HAP-1 (cell line): ENCODE measurements around the gene CMSS1.

Experiments
- DNase-seq, 2 experiments: peaks; one replicate each; pipeline ENCODE4 v3.0.0-alpha.2; 2016 to 2020; ENCODE audit warnings: low spot score in 2 of 2
- H3K27me3 ChIP-seq: fragments of 250-450 bp; sonication (Bioruptor Pico); 2 replicates; pipeline ENCODE4 v1.5.1; 2020; ENCODE audit warnings: low read depth, mild to moderate bottlenecking, moderate library complexity
- H3K36me3 ChIP-seq: fragments of 250-450 bp; sonication (Bioruptor Pico); replicated peaks from 2 replicates; pipeline ENCODE4 v1.5.1; 2020; ENCODE audit warnings: mild to moderate bottlenecking
- H3K4me1 ChIP-seq: fragments of 250-450 bp; sonication (Bioruptor Pico); 2 replicates; pipeline ENCODE4 v1.5.1; 2020; ENCODE audit warnings: mild to moderate bottlenecking
- H3K4me3 ChIP-seq: fragments of 250-450 bp; sonication (Bioruptor Pico); 2 replicates; pipeline ENCODE4 v1.5.1; 2020; ENCODE audit warnings: mild to moderate bottlenecking, moderate library complexity
- H3K9me3 ChIP-seq: fragments of 250-450 bp; sonication (Bioruptor Pico); 2 replicates; pipeline ENCODE4 v1.5.1; 2020; ENCODE audit warnings: mild to moderate bottlenecking, moderate library complexity
- in situ Hi-C: fragments of 300-500 bp; cut with MboI; formaldehyde crosslinking; loops from 3 replicates; pipeline ENCODE4 v1.14.3; 2020; ENCODE audit warnings: low sequenced_read_pairs, inconsistent platforms, mixed read lengths

CMSS1 gene

DNA sequence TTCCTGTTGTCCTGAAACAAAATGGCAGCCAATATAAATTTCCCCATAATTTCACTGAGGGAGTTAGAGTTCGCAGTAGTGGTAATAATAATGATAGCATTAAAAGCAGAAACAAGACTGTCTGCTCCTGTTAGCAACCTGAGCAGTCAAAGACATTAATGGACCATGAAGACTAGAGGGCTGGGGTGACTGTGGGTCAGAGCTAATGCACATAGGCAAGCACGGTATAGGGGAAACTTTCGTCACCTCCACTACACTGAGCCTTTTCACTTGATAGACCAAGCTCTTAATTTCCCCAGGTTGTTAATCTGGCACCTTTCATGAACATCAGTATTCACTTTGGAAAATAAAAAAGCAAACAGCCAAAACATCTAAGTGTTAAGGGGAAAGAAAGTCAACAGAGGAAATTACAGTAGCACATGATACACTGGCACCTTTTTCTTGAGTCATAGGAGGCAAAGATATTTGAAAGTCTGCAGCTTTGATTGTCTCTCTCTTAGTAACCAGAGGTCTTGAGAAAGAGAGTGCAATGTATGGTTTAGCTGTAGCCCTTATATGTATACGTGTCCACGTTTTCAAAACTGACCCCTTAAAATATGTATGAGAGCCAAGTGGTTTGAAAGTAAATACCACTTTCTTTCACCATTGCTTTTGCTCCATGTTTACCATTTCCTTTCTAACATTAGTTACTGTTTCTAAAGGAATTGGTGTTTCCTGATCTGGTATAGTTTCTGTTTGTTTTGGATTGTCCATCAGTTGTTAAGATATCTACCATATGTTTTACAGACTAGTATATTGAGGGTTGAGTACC is 191.8 kb downstream of the CMSS1 start:
- in situ Hi-C loops = no loop called here
- Histone ChIP-seq H3K9me3 (no peaks in the 10 kb centered on the region), H3K4me3 (no peak overlapping the region), H3K27me3 (no peaks in the 10 kb centered on the region), H3K36me3 (no peaks in the 10 kb centered on the region), H3K4me1 (peaks cover 23% of the 10 kb centered on the region)
- DNase-seq = no peak

DNA sequence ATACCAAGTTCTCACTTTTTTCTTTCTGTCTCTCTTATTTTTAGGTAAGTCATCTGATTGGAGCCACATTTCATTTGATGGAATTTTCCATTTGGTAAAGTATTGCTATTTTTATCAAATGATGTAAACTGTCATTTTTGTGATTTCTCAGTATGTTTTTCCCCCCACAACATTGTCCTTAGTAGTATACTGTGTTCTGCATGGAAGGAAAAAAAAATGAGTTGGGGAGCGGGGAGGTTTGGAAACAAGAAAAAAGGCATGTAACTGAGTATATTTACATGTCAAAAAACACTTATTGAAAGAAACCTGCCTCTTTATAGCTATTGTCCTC is 192.4 kb downstream of the CMSS1 start:
- Histone ChIP-seq H3K36me3 (no peaks in the 10 kb centered on the region), H3K4me1 (peaks cover 23% of the 10 kb centered on the region), H3K4me3 (no peak overlapping the region), H3K9me3 (no peaks in the 10 kb centered on the region), H3K27me3 (no peaks in the 10 kb centered on the region)
- in situ Hi-C loops = no loop called here
- peak in 1 of 2 experiments; percentile 29 for DNase-seq

DNA sequence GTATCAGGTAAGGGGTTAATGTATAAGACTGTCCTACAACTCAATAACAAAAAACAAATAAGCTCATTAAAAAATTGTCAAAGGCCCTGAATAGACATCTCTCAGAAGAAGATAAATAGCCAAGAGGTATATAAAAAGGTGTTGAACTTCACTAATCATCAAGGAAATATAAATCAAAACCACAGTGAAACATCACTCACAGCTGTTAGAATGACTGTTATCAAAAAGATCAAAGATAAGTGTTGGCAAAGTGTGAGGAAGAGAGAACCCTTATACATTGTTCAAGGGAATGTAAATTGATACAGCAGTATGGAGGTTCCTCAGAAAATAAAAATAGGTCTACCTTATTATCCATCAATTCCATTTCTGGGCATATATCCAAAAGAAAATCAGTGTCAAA is 201.1 kb downstream of the CMSS1 start:
- in situ Hi-C loops = no loop called here
- no peak for DNase-seq
- Histone ChIP-seq H3K27me3 (no peaks in the 10 kb centered on the region), H3K36me3 (no peaks in the 10 kb centered on the region), H3K4me3 (no peak overlapping the region), H3K9me3 (no peaks in the 10 kb centered on the region), H3K4me1 (peaks cover 21% of the 10 kb centered on the region)

DNA sequence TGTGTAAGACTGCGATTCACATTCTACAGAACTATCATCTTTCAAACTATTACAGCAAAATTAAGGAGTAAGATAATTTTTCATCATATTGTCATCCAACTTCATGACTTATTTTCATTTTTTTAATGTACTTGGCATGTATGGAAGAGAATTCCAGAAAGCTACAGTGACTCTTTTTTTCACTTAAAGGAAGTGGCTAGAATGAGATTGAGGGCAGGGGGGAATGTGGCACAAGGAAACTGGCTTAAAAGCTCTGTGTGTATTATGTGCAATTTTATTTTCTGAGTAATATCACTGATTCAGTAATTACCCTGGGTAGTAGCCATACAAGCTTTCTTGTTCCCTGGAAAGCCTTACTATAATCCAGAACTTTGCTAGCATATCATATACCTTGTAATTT is 202.1 kb downstream of the CMSS1 start:
- Histone ChIP-seq H3K4me1 (peaks cover 22% of the 10 kb centered on the region), H3K9me3 (no peaks in the 10 kb centered on the region), H3K36me3 (no peaks in the 10 kb centered on the region), H3K4me3 (no peak overlapping the region), H3K27me3 (no peaks in the 10 kb centered on the region)
- no peak for DNase-seq
- in situ Hi-C loops = no loop called here

DNA sequence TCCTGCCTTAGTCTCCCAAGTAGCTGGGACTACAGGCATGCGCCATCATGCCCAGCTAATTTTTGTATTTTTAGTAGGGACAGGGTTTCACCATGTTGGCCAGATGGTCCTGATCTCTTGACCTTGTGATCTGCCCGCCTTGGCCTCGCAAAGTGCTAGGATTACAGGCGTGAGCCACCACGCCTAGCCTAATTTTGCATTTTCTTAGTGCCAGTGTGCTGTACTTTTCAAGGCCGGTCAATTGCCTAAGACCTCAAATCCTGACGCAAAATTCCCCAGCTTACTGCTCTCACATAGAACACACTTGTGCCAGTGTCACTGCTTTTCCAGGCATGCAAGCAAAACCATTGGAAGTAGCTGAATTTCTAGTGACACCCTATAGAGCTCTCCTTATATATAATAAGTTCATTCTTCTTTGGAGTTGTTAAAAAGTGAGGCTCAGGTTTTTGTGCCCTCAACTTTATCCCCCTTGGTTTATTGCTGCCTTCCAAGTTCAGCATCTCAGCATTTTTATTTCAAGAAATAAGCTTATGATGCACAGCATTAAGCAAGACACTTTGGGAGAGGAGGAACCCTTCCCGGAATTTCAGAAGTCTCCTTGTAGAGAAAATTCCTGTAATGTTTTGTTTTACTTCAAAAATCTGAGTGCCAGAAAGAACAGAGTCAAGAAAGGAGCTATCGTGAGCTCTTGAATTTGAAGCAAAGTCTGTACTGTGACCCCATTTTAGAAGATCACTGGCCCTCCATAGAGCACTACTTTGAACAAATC is 203.4 kb downstream of the CMSS1 start:
- no peaks in the 10 kb centered on the region for H3K27me3 ChIP-seq
- H3K36me3 ChIP-seq = no peaks in the 10 kb centered on the region
- in situ Hi-C loops = no loop called here
- no peaks in the 10 kb centered on the region for H3K9me3 ChIP-seq
- no peak for DNase-seq
- H3K4me1 ChIP-seq = peaks cover 23% of the 10 kb centered on the region
- no peak overlapping the region for H3K4me3 ChIP-seq

DNA sequence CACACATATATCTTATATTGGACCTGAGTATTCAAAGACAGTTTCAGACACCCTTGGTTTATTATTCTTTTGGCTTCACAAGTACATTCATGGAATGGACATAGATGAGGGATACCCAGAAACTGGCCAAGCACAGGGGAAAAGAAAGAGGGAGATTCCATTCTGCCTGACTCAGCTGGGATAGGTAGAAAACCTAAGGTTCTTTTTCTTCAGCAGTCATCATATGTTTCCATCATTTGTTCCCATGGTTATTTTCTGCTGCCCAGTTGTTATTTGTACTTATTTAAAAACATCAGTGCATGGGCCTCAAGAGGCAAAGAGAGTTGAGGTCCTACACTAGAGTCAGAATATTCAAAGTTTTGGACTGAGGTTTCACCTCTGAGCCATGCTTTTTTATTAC is 204.8 kb downstream of the CMSS1 start:
- in situ Hi-C loops = no loop called here

DNA sequence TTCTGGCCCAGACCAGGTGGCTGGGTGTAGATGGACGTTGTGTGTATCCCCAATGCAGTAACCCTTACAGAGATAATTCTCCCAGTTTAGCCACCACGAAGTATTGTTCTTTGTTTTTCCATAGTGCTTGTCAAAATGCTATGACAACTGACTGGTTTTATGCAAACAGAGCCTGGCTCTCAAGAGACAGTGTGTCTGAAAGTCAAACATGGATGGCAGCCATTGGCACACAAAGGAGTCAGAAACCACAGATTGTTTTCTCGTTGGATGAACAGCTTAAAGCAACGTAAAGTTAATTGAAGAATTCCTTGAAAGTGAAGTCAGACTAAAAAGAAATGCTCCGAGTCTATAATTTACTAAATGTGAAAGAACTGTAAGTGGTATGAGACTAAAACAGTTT is 205.5 kb downstream of the CMSS1 start:
- Histone ChIP-seq H3K27me3 (no peaks in the 10 kb centered on the region), H3K36me3 (no peaks in the 10 kb centered on the region), H3K4me3 (no peak overlapping the region), H3K9me3 (no peaks in the 10 kb centered on the region), H3K4me1 (peaks cover 16% of the 10 kb centered on the region)
- DNase-seq = peak in 1 of 2 experiments; percentile 36
- in situ Hi-C loops = no loop called here

More for the DNA sequence above, 204.8 kb downstream of the CMSS1 start:
- Histone ChIP-seq H3K36me3 (no peaks in the 10 kb centered on the region), H3K4me1 (peaks cover 16% of the 10 kb centered on the region), H3K4me3 (no peak overlapping the region), H3K27me3 (no peaks in the 10 kb centered on the region), H3K9me3 (no peaks in the 10 kb centered on the region)
- no peak for DNase-seq

DNA sequence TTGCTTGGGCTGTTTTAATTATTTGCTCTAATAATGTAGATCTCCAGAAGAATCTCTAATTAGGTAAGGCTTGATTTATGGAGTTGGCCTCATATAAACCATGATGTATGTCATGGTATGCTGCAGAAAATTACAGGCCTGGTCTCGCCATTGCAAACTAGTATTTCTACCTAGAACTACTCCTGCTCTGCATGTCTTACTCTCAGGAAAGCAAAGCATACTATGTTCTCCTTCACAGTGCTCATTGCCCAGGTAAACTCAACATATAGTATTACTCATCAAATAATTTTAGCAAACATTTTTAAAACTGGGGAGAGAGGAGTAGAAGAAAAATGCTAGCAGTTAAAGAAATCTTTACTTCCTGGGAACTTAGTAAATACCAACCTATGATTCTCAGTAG is 205.9 kb downstream of the CMSS1 start:
- in situ Hi-C loops = no loop called here

DNA sequence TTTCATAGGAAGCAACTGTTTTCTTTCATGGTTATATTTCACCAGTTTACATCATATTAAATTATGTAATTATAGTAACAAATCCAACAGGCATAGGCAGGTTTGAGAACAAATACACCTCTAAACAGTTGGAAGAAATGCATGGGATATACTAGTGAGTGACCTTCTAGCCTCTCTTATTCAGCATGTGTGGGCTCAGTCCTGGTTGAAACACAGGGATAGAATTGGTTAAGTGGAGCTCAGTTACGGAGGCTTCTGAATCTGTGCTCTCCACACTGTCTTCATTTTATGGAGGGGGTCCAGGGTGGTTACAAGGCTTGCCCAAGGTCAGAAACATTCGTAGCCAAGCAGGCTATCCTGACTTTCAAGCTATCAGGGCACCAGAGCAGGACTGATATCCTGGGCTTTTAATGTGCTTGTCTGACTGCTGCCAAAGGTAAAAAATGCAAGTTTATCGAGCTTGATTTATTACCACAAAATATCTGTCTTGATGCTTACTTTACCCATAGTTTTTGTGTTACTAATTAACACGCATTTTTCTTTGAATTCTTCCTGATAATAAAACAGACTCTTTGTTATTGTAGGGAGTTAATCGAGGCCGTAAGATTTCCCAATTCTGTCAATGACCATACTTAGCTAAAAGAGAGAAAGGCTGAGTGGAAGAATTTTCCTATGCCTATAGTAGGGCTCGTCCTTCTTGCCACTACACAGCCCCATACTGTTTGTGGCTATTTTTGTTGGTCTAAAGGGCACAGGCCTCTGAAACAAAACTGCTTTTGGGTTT is 207.1 kb downstream of the CMSS1 start:
- Histone ChIP-seq H3K4me1 (peaks cover 16% of the 10 kb centered on the region), H3K36me3 (no peaks in the 10 kb centered on the region), H3K9me3 (no peaks in the 10 kb centered on the region), H3K4me3 (no peak overlapping the region), H3K27me3 (no peaks in the 10 kb centered on the region)
- DNase-seq = no peak
- in situ Hi-C loops = no loop called here

More for the DNA sequence above, 205.9 kb downstream of the CMSS1 start:
- Histone ChIP-seq H3K4me3 (no peak overlapping the region), H3K27me3 (no peaks in the 10 kb centered on the region), H3K4me1 (peaks cover 16% of the 10 kb centered on the region), H3K9me3 (no peaks in the 10 kb centered on the region), H3K36me3 (no peaks in the 10 kb centered on the region)
- DNase-seq = no peak

DNA sequence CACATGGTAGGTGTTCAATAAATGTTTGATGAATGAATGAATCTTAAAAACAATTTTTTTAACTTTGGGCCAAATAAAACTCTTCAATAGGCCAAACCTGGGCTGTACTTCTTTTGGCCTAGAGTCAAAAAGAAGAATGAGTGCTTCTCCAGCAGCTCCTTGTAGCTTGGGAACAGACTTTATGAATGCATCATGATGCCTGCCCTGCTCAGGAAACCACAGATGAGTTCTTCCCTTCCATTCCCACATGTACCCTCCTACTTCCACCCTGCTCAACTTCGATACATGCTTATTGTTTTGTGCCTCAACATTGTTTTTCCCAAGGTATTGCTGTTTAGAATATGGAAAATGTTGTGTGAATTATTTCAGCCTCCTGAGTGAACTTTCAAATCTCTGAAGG is 209.7 kb downstream of the CMSS1 start:
- DNase-seq = no peak
- no peaks in the 10 kb centered on the region for H3K36me3 ChIP-seq
- no peaks in the 10 kb centered on the region for H3K9me3 ChIP-seq
- no peaks in the 10 kb centered on the region for H3K27me3 ChIP-seq
- H3K4me1 ChIP-seq = peaks cover 16% of the 10 kb centered on the region
- no peak overlapping the region for H3K4me3 ChIP-seq
- in situ Hi-C loops = no loop called here

DNA sequence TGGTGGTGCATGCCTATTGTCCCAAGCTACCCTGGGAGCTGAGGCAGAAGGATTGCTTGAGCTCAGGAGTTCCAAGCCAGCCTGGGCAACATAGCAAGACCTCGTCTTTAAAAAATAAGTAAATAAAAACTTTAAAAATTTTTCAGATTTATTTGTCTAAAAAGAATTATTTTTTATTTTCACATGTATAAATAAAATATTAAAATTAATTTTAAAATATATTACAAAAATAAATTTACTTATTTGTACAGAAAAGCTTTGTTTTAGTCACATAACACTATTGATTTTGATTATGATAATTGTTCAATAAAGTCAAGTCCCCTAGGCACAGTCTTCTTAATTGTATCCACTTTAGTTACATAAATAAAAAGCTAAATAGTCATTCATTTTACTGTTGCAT is 211.4 kb downstream of the CMSS1 start:
- in situ Hi-C loops = no loop called here
- Histone ChIP-seq H3K36me3 (no peaks in the 10 kb centered on the region), H3K4me1 (peaks cover 11% of the 10 kb centered on the region), H3K4me3 (no peak overlapping the region), H3K27me3 (no peaks in the 10 kb centered on the region), H3K9me3 (no peaks in the 10 kb centered on the region)
- DNase-seq = no peak

DNA sequence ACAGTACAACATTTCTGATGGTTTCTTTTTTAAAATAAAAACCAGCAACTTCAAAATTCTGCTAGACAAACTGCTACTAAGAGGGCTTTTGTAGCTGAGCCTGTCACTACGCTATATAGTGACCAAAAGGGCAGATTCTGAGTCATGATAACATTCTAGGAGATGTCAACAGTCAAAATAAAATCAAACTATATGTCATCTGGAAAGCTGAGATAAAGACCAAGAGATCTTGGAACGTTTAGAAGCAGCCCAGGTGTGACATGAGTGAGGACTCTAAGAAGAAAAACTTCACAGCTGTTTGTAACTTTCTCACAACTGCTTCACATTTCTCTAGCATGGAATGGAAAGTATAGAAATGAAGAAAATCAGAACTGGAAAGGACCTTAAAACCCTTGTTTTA is 212.0 kb downstream of the CMSS1 start:
- no peaks in the 10 kb centered on the region for H3K9me3 ChIP-seq
- DNase-seq = no peak
- in situ Hi-C loops = no loop called here

DNA sequence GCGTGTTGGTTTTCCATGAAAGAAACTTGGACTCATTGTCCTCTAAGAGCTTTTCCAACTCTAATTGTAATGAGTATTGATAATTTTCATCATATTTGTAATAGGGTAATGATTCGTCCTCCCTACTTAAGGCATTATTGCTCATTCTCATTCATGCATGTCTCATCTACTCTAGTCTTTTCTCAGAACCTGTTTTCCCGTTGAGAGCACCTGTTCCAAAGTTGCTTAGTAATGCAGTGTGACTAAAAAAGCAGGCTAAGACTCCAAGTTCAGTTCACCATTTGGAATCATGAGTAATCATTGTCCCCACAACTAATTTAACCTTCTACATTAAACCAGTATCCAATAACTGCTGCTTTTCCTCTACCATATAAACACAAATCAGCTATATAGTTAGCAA is 212.7 kb downstream of the CMSS1 start:
- no peak overlapping the region for H3K4me3 ChIP-seq
- H3K4me1 ChIP-seq = peaks cover 15% of the 10 kb centered on the region
- in situ Hi-C loops = no loop called here
- H3K27me3 ChIP-seq = no peaks in the 10 kb centered on the region
- H3K9me3 ChIP-seq = no peaks in the 10 kb centered on the region
- H3K36me3 ChIP-seq = no peaks in the 10 kb centered on the region
- no peak for DNase-seq

More for the DNA sequence above, 212.0 kb downstream of the CMSS1 start:
- Histone ChIP-seq H3K4me3 (no peak overlapping the region), H3K27me3 (no peaks in the 10 kb centered on the region), H3K36me3 (no peaks in the 10 kb centered on the region), H3K4me1 (peaks cover 16% of the 10 kb centered on the region)

DNA sequence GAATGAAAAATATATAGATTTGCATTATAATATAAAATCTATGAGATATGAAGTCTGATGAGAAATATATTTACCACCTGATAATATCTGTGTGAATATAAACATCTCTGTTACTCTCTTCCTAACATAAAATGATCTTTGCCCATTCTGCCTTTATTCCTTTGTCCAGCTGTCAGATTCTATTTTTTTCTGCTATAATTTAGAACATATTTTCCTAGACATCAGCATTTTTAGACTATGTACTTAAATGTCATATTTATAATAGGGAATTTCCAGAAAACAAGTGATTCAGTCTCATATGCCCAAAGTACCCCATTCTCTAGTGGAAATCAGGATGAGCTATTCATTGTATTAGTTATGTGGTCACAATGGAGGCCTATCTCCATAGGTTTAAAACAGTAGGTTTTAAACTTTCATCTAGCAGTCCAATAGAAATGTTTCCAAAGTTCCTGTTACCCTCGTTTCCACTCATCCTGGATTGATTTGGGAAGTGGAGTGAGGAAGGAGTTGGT is 213.3 kb downstream of the CMSS1 start:
- H3K27me3 ChIP-seq = no peaks in the 10 kb centered on the region
- in situ Hi-C loops = no loop called here
- no peaks in the 10 kb centered on the region for H3K36me3 ChIP-seq
- no peaks in the 10 kb centered on the region for H3K9me3 ChIP-seq
- peaks cover 15% of the 10 kb centered on the region for H3K4me1 ChIP-seq
- no peak for DNase-seq
- no peak overlapping the region for H3K4me3 ChIP-seq
